Neural crest cell (in vitro differentiated cells): Measurements from ENCODE around the gene WASF2. TPM values are rescaled to one million over a fixed set of nuclear protein-coding genes. Genes with fewer than 3 reads are reported as not detected.

ENCODE experiments used
- DNase-seq: peaks from one replicate; pipeline ENCODE4 v3.0.0; 2021; ENCODE audit warnings: low read depth, mixed read lengths, low spot score
- H3K27ac Mint-ChIP-seq: one replicate; pipeline ENCODE4 v1.8.0; 2021; ENCODE audit warnings: mild to moderate bottlenecking, mixed read lengths; ENCODE audit not compliant: unreplicated experiment
- H3K27me3 Mint-ChIP-seq: 2 replicates; pipeline ENCODE4 v1.8.0; 2021; ENCODE audit warnings: low read depth, mild to moderate bottlenecking, mixed read lengths
- H3K36me3 Mint-ChIP-seq: 2 replicates; pipeline ENCODE4 v1.8.0; 2021; ENCODE audit warnings: low read depth, mild to moderate bottlenecking, mixed read lengths
- H3K4me1 Mint-ChIP-seq: 2 replicates; pipeline ENCODE4 v1.8.0; 2021; ENCODE audit warnings: mixed read lengths
- H3K4me3 Mint-ChIP-seq: one replicate; pipeline ENCODE4 v1.8.0; 2021; ENCODE audit warnings: mild to moderate bottlenecking, mixed read lengths
- H3K9me3 Mint-ChIP-seq: 2 replicates; pipeline ENCODE4 v1.8.0; 2021; ENCODE audit warnings: mixed read lengths
- total RNA-seq: library from RNA; stranded (reverse); gene quantifications from 2 replicates; pipeline ENCODE4 v1.2.1, GENCODE V29; 2021
- TF ChIP-seq, protein P1 (sequence below): fragments of 200-600 bp; sonication (generic); conservative IDR thresholded peaks from 2 replicates; pipeline ENCODE4 v1.5.0; 2021; ENCODE audit warnings: antibody characterized with exemption, mild to moderate bottlenecking

WASF2 gene
- total RNA-seq, 1 donor from 2014 or later: 81.9 TPM

GRCh38 chr1:27367160-27367650 lies 122.8 kb downstream of the WASF2 start:
- Mint-ChIP-seq H3K4me1 (peaks cover 41% of the 10 kb centered on the region), H3K27ac (no peak overlapping the region), H3K36me3 (no peaks in the 10 kb centered on the region), H3K9me3 (no peaks in the 10 kb centered on the region), H3K27me3 (no peaks in the 10 kb centered on the region), H3K4me3 (peak overlapping the region; percentile 84)
- TF ChIP-seq, protein P1, sequence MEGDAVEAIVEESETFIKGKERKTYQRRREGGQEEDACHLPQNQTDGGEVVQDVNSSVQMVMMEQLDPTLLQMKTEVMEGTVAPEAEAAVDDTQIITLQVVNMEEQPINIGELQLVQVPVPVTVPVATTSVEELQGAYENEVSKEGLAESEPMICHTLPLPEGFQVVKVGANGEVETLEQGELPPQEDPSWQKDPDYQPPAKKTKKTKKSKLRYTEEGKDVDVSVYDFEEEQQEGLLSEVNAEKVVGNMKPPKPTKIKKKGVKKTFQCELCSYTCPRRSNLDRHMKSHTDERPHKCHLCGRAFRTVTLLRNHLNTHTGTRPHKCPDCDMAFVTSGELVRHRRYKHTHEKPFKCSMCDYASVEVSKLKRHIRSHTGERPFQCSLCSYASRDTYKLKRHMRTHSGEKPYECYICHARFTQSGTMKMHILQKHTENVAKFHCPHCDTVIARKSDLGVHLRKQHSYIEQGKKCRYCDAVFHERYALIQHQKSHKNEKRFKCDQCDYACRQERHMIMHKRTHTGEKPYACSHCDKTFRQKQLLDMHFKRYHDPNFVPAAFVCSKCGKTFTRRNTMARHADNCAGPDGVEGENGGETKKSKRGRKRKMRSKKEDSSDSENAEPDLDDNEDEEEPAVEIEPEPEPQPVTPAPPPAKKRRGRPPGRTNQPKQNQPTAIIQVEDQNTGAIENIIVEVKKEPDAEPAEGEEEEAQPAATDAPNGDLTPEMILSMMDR: no peak
- no peak for DNase-seq

- H3K9me3 Mint-ChIP-seq: no peaks in the 10 kb centered on the region
- peak within 1 kb of the TSS; percentile 94 for H3K4me3 Mint-ChIP-seq
- no peaks in the 10 kb centered on the region for H3K27me3 Mint-ChIP-seq
- TF ChIP-seq, protein P1: peak; percentile 59
- H3K27ac Mint-ChIP-seq: peak within 1 kb of the TSS; percentile 87
- peak; percentile 48 for DNase-seq
- no peaks in the 10 kb centered on the region for H3K36me3 Mint-ChIP-seq
- peaks cover 44% of the 10 kb centered on the region for H3K4me1 Mint-ChIP-seq
Observed at GRCh38 chr1:27366411-27367159, 123.4 kb downstream of the WASF2 start, which contains the start of gene MAP3K6. MAP3K6 (minus strand) TSS chr1:27366961; CDS start chr1:27366597, 364 bp downstream.

- H3K27me3 Mint-ChIP-seq: peaks cover 3% of the 10 kb centered on the region
- peak overlapping the region; percentile 87 for H3K27ac Mint-ChIP-seq
- peak overlapping the region; percentile 94 for H3K4me3 Mint-ChIP-seq
- TF ChIP-seq, protein P1: no peak
- H3K4me1 Mint-ChIP-seq: peaks cover 44% of the 10 kb centered on the region
- no peaks in the 10 kb centered on the region for H3K36me3 Mint-ChIP-seq
- DNase-seq: peak; percentile 81
- no peaks in the 10 kb centered on the region for H3K9me3 Mint-ChIP-seq
Observed at GRCh38 chr1:27366113-27366410, 123.9 kb downstream of the WASF2 start.

DNA sequence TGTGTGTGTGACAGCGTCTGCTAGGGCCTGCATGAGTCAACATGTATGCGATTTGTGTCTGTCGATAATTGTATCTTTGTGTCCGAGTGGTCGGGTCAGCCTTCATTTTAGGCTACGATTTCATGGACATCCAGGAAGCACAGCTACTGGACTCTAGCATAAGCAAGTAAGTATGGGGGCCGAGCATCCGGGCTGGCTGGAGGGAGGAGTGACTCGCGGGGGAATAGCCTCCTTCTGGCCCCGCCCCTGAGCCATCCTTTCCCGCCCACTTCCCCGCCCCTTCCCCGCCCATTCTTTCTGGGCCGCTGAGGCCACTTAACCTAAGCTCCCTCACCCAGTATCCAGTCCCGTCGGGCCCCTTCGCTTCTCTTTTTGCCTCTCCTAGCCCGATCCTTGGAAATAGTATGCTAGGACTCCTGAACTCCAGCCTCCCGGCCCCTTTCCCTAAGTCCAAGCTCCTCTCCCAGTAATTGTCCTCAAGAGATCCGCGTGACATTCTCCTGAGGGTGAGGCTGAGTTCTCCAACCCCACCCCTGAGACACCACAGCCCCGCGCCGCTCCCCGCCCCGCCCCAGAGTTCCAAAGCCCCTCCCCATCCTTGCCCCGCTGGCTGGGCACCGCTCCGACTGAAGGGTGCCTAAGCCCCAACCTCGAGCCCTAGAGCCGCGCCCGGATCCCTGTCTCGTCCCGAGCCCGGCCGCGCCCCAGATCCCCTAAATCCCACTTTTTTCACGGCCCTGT lies 124.4 kb downstream of the WASF2 start:
- Mint-ChIP-seq H3K27me3 (peaks cover 8% of the 10 kb centered on the region), H3K27ac (peak overlapping the region; percentile 92)
- peak; percentile 76 for DNase-seq

GRCh38 chr1:27364696-27365371 lies 125.1 kb downstream of the WASF2 start:
- no peak for DNase-seq
- peaks cover 48% of the 10 kb centered on the region for H3K4me1 Mint-ChIP-seq
- TF ChIP-seq, protein P1: no peak
- no peaks in the 10 kb centered on the region for H3K9me3 Mint-ChIP-seq
- H3K36me3 Mint-ChIP-seq: no peaks in the 10 kb centered on the region
- H3K4me3 Mint-ChIP-seq: peak overlapping the region; percentile 94
- H3K27me3 Mint-ChIP-seq: peaks cover 14% of the 10 kb centered on the region
- H3K27ac Mint-ChIP-seq: peak overlapping the region; percentile 92

More for the DNA sequence above, 124.4 kb downstream of the WASF2 start:
- TF ChIP-seq, protein P1: no peak
- H3K4me1 Mint-ChIP-seq: peaks cover 44% of the 10 kb centered on the region
- H3K36me3 Mint-ChIP-seq: no peaks in the 10 kb centered on the region
- H3K9me3 Mint-ChIP-seq: no peaks in the 10 kb centered on the region
- peak overlapping the region; percentile 94 for H3K4me3 Mint-ChIP-seq
